Measurements from ENCODE around the gene GPR180. TPM values are rescaled to one million over a fixed set of nuclear protein-coding genes. Genes with fewer than 3 reads are reported as not detected.

Gene GPR180
- total RNA-seq, 2 donors from 2014 or later, result 6.6 to 6.9 TPM

GRCh38 chr13:94556041-94556440 is 45.6 kb upstream of the GPR180 start:
- no peak for DNase-seq
- TF ChIP-seq, protein P1, sequence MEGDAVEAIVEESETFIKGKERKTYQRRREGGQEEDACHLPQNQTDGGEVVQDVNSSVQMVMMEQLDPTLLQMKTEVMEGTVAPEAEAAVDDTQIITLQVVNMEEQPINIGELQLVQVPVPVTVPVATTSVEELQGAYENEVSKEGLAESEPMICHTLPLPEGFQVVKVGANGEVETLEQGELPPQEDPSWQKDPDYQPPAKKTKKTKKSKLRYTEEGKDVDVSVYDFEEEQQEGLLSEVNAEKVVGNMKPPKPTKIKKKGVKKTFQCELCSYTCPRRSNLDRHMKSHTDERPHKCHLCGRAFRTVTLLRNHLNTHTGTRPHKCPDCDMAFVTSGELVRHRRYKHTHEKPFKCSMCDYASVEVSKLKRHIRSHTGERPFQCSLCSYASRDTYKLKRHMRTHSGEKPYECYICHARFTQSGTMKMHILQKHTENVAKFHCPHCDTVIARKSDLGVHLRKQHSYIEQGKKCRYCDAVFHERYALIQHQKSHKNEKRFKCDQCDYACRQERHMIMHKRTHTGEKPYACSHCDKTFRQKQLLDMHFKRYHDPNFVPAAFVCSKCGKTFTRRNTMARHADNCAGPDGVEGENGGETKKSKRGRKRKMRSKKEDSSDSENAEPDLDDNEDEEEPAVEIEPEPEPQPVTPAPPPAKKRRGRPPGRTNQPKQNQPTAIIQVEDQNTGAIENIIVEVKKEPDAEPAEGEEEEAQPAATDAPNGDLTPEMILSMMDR (conservative IDR thresholded peaks at IDR 0.05), result no peak
- Mint-ChIP-seq H3K4me3 (no peak overlapping the region), H3K9me3 (no peaks in the 10 kb centered on the region), H3K27me3 (ENCODE audit: insufficient read depth) (peaks cover 7% of the 10 kb centered on the region), H3K36me3 (ENCODE audit: low read depth) (no peaks in the 10 kb centered on the region), H3K27ac (no peak overlapping the region), H3K4me1 (no peaks in the 10 kb centered on the region)
- Histone ChIP-seq H3K36me3 (ENCODE audit: control insufficient read depth, insufficient read depth, low read length) (no peaks in the 10 kb centered on the region), H3K9me3 (ENCODE audit: control insufficient read depth, low read length) (no peaks in the 10 kb centered on the region), H3K4me3 (ENCODE audit: low read length) (no peak overlapping the region), H3K9ac (ENCODE audit: extremely low read depth, low read length, poor library complexity, severe bottlenecking) (no peak overlapping the region), H3K27me3 (ENCODE audit: control insufficient read depth, insufficient read depth, low read length, poor library complexity, severe bottlenecking) (no peaks in the 10 kb centered on the region), H3K4me1 (ENCODE audit: control insufficient read depth, insufficient read depth, low read length) (no peaks in the 10 kb centered on the region), H3K27ac (ENCODE audit: low read depth, low read length) (no peak overlapping the region)
- WGBS, 2 experiments (ENCODE audit: insufficient coverage in 1 of 2, insufficient read length in 1 of 2), result 90 to 100% methylated on average over 1 of the region's 1 CpG

DNA sequence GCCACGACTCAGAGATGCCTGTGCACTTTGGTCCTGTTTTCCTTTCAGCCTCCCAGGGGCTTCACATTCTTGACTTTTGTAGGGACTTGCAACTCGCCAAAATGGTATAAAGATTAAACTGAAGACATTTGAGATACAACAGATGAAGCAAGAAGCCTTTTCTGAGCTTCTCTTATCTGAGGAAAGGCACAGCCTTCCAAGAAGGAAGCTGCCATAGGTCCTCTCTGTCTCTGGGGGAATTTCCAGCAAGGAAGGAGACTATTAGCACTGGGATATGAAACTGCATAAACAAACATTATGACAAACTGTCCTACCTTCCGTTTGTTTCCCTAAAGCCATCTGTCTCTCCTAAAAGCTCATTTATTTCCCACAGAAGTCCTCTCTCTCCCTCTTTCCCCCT is 45.0 kb upstream of the GPR180 start:
- Histone ChIP-seq H3K27ac (ENCODE audit: low read depth, low read length) (no peak overlapping the region), H3K9me3 (ENCODE audit: control insufficient read depth, low read length) (no peaks in the 10 kb centered on the region), H3K9ac (ENCODE audit: extremely low read depth, low read length, poor library complexity, severe bottlenecking) (no peak overlapping the region), H3K4me1 (ENCODE audit: control insufficient read depth, insufficient read depth, low read length) (no peaks in the 10 kb centered on the region), H3K27me3 (ENCODE audit: control insufficient read depth, insufficient read depth, low read length, poor library complexity, severe bottlenecking) (no peaks in the 10 kb centered on the region), H3K36me3 (ENCODE audit: control insufficient read depth, insufficient read depth, low read length) (no peaks in the 10 kb centered on the region), H3K4me3 (ENCODE audit: low read length) (no peak overlapping the region)
- Mint-ChIP-seq H3K27me3 (ENCODE audit: insufficient read depth) (peaks cover 3% of the 10 kb centered on the region), H3K4me1 (no peaks in the 10 kb centered on the region), H3K36me3 (ENCODE audit: low read depth) (no peaks in the 10 kb centered on the region), H3K9me3 (no peaks in the 10 kb centered on the region), H3K27ac (no peak overlapping the region), H3K4me3 (no peak overlapping the region)
- DNase-seq, result no peak
- 92% methylated on average over 3 of the region's 3 CpGs for WGBS, 2 experiments (ENCODE audit: insufficient coverage in 1 of 2, insufficient read length in 1 of 2)
- TF ChIP-seq, protein P1 (conservative IDR thresholded peaks at IDR 0.05), result no peak

DNA sequence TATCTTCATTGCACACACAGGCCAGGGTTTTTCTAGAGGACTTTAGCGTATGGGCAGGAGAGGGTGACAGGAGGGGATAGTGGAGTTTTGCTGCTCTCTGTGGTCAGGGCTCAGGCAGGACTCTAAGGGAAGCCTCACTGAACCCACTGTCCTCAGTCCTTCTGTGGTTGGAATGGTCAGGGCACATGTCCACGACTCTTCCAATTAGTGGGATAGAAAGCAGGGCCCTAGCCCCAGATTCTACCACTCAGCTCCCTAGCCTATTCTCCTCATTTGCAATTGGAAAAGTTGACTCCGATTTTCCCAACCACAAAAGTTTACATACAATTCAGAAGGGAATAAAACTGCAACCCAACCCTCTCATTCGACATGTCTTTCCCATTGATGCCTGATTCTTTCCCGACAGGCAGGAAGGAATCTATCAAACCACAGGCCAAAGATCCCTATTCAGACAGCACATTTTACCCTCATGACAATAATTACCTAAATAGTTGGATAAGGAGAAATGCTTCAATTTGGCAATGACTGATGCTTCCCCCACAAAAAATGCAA is 43.9 kb upstream of the GPR180 start:
- Histone ChIP-seq H3K4me1 (ENCODE audit: control insufficient read depth, insufficient read depth, low read length) (no peaks in the 10 kb centered on the region), H3K9me3 (ENCODE audit: control insufficient read depth, low read length) (no peaks in the 10 kb centered on the region)
- WGBS, 2 experiments (ENCODE audit: insufficient coverage in 1 of 2, insufficient read length in 1 of 2), result 91 to 92% methylated on average over 2 to 5 of the region's 5 CpGs

More for the DNA sequence above, 43.9 kb upstream of the GPR180 start:
- H3K4me3 ChIP-seq (ENCODE audit: low read length), result no peak overlapping the region
- DNase-seq, result no peak
- H3K27ac ChIP-seq (ENCODE audit: low read depth, low read length), result no peak overlapping the region
- TF ChIP-seq, protein P1 (conservative IDR thresholded peaks at IDR 0.05), result no peak
- H3K27me3 Mint-ChIP-seq (ENCODE audit: insufficient read depth), result peaks cover 1% of the 10 kb centered on the region
- H3K27ac Mint-ChIP-seq, result no peak overlapping the region
- H3K9me3 Mint-ChIP-seq, result no peaks in the 10 kb centered on the region
- no peaks in the 10 kb centered on the region for H3K36me3 Mint-ChIP-seq (ENCODE audit: low read depth)
- H3K4me1 Mint-ChIP-seq, result no peaks in the 10 kb centered on the region
- no peaks in the 10 kb centered on the region for H3K36me3 ChIP-seq (ENCODE audit: control insufficient read depth, insufficient read depth, low read length)
- no peaks in the 10 kb centered on the region for H3K27me3 ChIP-seq (ENCODE audit: control insufficient read depth, insufficient read depth, low read length, poor library complexity, severe bottlenecking)
- no peak overlapping the region for H3K4me3 Mint-ChIP-seq
- no peak overlapping the region for H3K9ac ChIP-seq (ENCODE audit: extremely low read depth, low read length, poor library complexity, severe bottlenecking)

Measured in endodermal cell (in vitro differentiated cells).